Kidney (tissue), 14 donors: ENCODE data around the gene PHACTR3. TPM values are rescaled to one million over a fixed set of nuclear protein-coding genes. Genes with fewer than 3 reads are reported as not detected.

Source experiments
- DNase-seq, 5 donors: peaks; one replicate each; pipeline ENCODE4 v3.0.0-alpha.2; 2013 to 2020
- FAIRE-seq: peaks from 2 replicates; lab custom pipeline; 2012; peaks lifted over from hg19 to GRCh38; lab: Jason Lieb, UNC
- H3K27ac ChIP-seq, 2 donors: one replicate each; pipeline ENCODE4 v1.7.0; 2013; ENCODE audit warnings: low read depth in 2 of 2, low read length in 2 of 2, inconsistent platforms in 1 of 2
- H3K27me3 ChIP-seq: one replicate; pipeline ENCODE4 v1.7.1; 2013; ENCODE audit warnings: low read length, inconsistent platforms; ENCODE audit not compliant: control insufficient read depth, insufficient read depth
- H3K36me3 ChIP-seq, 3 donors: one replicate each; pipeline versions ENCODE4 v1.7.0 to v1.7.1; 2013; ENCODE audit warnings: low read length in 3 of 3, control low read depth in 1 of 3, inconsistent platforms in 1 of 3; ENCODE audit not compliant: insufficient read depth in 3 of 3, control insufficient read depth in 2 of 3
- H3K4me1 ChIP-seq, 3 donors: one replicate each; pipeline versions ENCODE4 v1.7.0 to v1.7.1; 2013; ENCODE audit warnings: low read length in 3 of 3, inconsistent platforms in 1 of 3, low read depth in 1 of 3; ENCODE audit not compliant: control insufficient read depth in 2 of 3, insufficient read depth in 2 of 3
- H3K4me3 ChIP-seq, 3 donors: one replicate each; pipeline versions ENCODE4 v1.7.0 to v1.8.1; 2013; ENCODE audit warnings: low read length in 3 of 3, control low read depth in 1 of 3, inconsistent platforms in 1 of 3
- H3K9ac ChIP-seq, 3 donors: one replicate each; pipeline versions ENCODE4 v1.7.0 to v1.7.1; 2013; ENCODE audit warnings: low read length in 3 of 3, control low read depth in 1 of 3, inconsistent platforms in 1 of 3
- H3K9me3 ChIP-seq, 3 donors: one replicate each; pipeline versions ENCODE4 v1.7.0 to v1.7.1; 2013; ENCODE audit warnings: low read length in 3 of 3, control low read depth in 1 of 3, inconsistent platforms in 1 of 3; ENCODE audit not compliant: control insufficient read depth in 2 of 3, insufficient read depth in 1 of 3
- intact Hi-C: fragments of 100-400 bp; cut with DNase I; formaldehyde crosslinking; loops from one replicate; pipeline ENCODE4 v1.11.1; 2022
- polyA plus RNA-seq: library from polyadenylated mRNA; stranded (reverse); fragments of 350-450 nt; fragmentation: Illumina TruSeq; extraction: RNeasy Lipid Tissue Mini Kit (QIAGEN cat#74804); gene quantifications from one replicate; pipeline ENCODE4 v1.2.3, GENCODE V29; 2014; ENCODE audit warnings: low read depth, low replicate concordance; ENCODE audit not compliant: insufficient read depth
- total RNA-seq: library from RNA; stranded (reverse); fragmentation: NEBNext Ultra II Directional; extraction: Animal tissue kit (Norgen Biotek cat#: 25700); gene quantifications from one replicate; pipeline ENCODE4 v1.2.1, GENCODE V29; 2021
- TF ChIP-seq, protein P1 (sequence below): IDR thresholded peaks from 3 replicates; pipeline ENCODE4 v1.5.1; 2012; ENCODE audit warnings: mild to moderate bottlenecking, moderate library complexity, borderline replicate concordance; ENCODE audit not compliant: insufficient read depth; ENCODE audit errors: extremely low read depth
- donor health status: control.
- donor health status: control.
- donor health status: control.
- donor health status: control.
- donor health status: control.
- donor health status: DM: yes; HTN: yes; CAD: no.
- donor health status: Normal renal cell carcinoma (clear cell type).

Gene PHACTR3
- total and polyA plus RNA-seq, 2 donors from 2014 or later = 1.7 to 12.3 TPM

DNA sequence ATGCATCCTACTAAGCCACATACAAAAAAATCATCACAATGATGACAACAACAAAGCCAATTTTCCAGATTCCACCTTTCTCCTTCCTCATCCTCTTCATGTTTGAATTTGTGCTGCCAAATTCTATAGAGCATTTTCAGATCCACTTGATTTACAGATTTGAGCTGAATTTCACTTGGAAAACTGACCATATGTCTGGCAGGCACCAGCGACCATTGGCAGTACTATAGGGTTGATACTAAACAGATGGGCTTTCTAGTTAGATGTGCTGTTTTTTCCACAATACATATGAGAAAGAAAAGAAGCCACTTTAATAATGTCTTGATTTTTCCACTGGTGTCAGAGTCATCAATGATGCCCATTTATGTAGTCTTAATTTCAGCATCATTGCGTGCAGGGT is 127.0 kb downstream of the PHACTR3 start:
- intact Hi-C loops = no loop called here
- no peak for DNase-seq
- FAIRE-seq = no peak
- no peaks in the 10 kb centered on the region for H3K36me3 ChIP-seq
- no peaks in the 10 kb centered on the region for H3K27me3 ChIP-seq
- H3K4me3 ChIP-seq = no peak overlapping the region
- no peak overlapping the region for H3K27ac ChIP-seq
- TF ChIP-seq, protein P1, sequence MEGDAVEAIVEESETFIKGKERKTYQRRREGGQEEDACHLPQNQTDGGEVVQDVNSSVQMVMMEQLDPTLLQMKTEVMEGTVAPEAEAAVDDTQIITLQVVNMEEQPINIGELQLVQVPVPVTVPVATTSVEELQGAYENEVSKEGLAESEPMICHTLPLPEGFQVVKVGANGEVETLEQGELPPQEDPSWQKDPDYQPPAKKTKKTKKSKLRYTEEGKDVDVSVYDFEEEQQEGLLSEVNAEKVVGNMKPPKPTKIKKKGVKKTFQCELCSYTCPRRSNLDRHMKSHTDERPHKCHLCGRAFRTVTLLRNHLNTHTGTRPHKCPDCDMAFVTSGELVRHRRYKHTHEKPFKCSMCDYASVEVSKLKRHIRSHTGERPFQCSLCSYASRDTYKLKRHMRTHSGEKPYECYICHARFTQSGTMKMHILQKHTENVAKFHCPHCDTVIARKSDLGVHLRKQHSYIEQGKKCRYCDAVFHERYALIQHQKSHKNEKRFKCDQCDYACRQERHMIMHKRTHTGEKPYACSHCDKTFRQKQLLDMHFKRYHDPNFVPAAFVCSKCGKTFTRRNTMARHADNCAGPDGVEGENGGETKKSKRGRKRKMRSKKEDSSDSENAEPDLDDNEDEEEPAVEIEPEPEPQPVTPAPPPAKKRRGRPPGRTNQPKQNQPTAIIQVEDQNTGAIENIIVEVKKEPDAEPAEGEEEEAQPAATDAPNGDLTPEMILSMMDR = no peak
- H3K9me3 ChIP-seq = no peaks in the 10 kb centered on the region
- no peak overlapping the region for H3K9ac ChIP-seq
- H3K4me1 ChIP-seq = no peaks in the 10 kb centered on the region

DNA sequence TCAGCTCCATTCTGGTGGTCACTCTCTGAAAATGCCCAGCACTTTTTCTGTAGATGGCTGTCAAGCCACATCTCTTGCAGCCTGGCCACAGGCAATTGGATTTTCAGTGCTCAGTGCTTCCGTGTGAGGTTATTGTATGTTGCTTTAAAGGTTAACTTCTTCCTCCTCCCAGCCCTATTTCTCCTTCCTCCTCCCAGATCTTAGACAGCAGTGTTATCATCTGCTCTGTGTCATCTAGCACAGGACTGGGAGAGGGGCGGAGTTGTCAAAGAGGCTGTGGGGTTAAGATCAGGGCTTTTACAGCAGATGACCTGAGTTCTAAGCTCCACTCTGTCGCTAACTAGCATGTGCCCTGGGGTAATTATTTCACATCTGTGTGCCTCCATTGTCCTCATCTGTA is 129.0 kb downstream of the PHACTR3 start:
- no peak for FAIRE-seq
- intact Hi-C loops = no loop called here
- Histone ChIP-seq H3K36me3 (no peaks in the 10 kb centered on the region), H3K27me3 (no peaks in the 10 kb centered on the region), H3K4me3 (no peak overlapping the region), H3K9me3 (no peaks in the 10 kb centered on the region), H3K4me1 (no peaks in the 10 kb centered on the region), H3K27ac (no peak overlapping the region), H3K9ac (no peak overlapping the region)
- TF ChIP-seq, protein P1 = no peak
- DNase-seq = no peak

DNA sequence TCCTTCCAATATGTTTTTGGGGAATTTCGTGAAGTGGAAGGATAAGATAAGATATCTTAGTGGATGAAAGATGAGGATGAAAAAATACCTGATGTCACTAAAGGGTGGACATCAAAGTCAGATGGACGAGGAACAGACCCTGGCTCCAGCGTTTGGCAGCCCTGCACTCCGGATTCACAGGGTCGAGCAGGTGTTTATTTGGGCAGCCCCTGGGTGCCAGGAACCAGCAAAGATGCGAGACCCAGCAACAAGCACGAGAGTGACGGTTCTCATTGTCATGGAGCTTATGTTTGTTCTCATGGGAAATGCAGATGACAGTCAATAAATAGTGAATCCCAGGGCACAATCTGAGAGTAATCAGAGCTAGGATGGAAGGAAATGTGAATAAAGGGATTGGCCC is 131.1 kb downstream of the PHACTR3 start:
- H3K9me3 ChIP-seq = no peaks in the 10 kb centered on the region
- FAIRE-seq (no peak), DNase-seq (no peak)
- H3K36me3 ChIP-seq = no peaks in the 10 kb centered on the region
- H3K4me1 ChIP-seq = no peaks in the 10 kb centered on the region
- H3K9ac ChIP-seq = no peak overlapping the region
- no peak overlapping the region for H3K27ac ChIP-seq
- TF ChIP-seq, protein P1 = no peak
- intact Hi-C loops = no loop called here
- no peak overlapping the region for H3K4me3 ChIP-seq
- no peaks in the 10 kb centered on the region for H3K27me3 ChIP-seq

DNA sequence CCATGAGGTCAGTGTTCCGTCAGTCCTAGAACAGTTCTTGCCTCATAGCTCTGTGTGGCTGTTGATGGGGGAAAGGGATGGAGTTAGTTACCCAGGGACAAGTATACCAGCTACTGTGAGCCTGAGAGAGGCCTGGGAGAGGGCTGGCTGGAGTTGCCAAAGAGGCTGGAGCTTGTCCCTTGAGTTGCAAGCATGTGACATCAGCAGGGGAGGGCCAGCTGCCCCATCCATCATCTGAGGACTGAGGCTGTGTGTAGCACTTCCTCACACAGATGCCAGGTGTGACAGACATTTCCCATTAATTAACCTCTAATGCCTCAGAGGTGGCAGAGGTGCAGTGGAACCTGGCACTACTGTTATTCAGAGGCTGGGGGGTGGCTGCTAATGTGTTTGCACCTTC is 131.6 kb downstream of the PHACTR3 start:
- DNase-seq (no peak), FAIRE-seq (no peak)
- H3K9ac ChIP-seq = no peak overlapping the region
- H3K36me3 ChIP-seq = no peaks in the 10 kb centered on the region
- H3K4me3 ChIP-seq = no peak overlapping the region
- intact Hi-C loops = no loop called here
- no peak overlapping the region for H3K27ac ChIP-seq
- TF ChIP-seq, protein P1 = no peak
- no peaks in the 10 kb centered on the region for H3K9me3 ChIP-seq
- no peaks in the 10 kb centered on the region for H3K27me3 ChIP-seq
- no peaks in the 10 kb centered on the region for H3K4me1 ChIP-seq
